ENCODE measurements around the gene SMARCD3. TPM values are rescaled to one million over a fixed set of nuclear protein-coding genes. Genes with fewer than 3 reads are reported as not detected.

Gene SMARCD3
- total and polyA plus RNA-seq, 2 of the 4 experiments (the other 2 are of a cell fraction): 37.5 to 48.5 TPM

- no peak overlapping the region for H3K14ac ChIP-seq (replicated peaks; ENCODE audit: low read depth, low read length)
- no peak for ATAC-seq (ENCODE audit: low read depth)
- H3K9ac ChIP-seq (ENCODE audit: low read depth, low read length): no peak overlapping the region
- H3K4me2 ChIP-seq (ENCODE audit: low read depth, low read length): no peak overlapping the region
- no CpG with 5 or more reads among the region's 6 CpGs for WGBS, 2 experiments (ENCODE audit: extremely low coverage in 2 of 2, insufficient read length in 1 of 2)
- no peak overlapping the region for H2AK5ac ChIP-seq (ENCODE audit: low read depth, low read length)
- no peaks in the 10 kb centered on the region for H3K79me1 ChIP-seq (ENCODE audit: low read depth in 1 of 2, low read length in 2 of 2)
- no peaks in the 10 kb centered on the region for H4K20me1 ChIP-seq (ENCODE audit: insufficient read depth, low read length)
- no peaks in the 10 kb centered on the region; the same call in 1 of the 2 replicates for H3K9me1 ChIP-seq (ENCODE audit: insufficient read depth, low read length)
- H3K4me1 ChIP-seq (ENCODE audit: control insufficient read depth, insufficient read depth, low read length): no peaks in the 10 kb centered on the region
- CTCF ChIA-PET: interaction anchor here (0.6 kb wide), 1 partner anchor 24 kb away, joined by 3 read pairs; no protein-coding TSS in a partner anchor
- dilution Hi-C loops (cut with HindIII; ENCODE audit: low sequenced_read_pairs, unreplicated experiment) (no loop called here), in situ Hi-C loops (cut with MboI; ENCODE audit: low sequenced_read_pairs) (no loop called here), intact Hi-C loops (cut with micrococcal nuclease) (no loop called here)
- no peak overlapping the region for H2BK15ac ChIP-seq (ENCODE audit: low read depth, low read length)
- no peak overlapping the region for H4K5ac ChIP-seq (ENCODE audit: low read depth, low read length)
- no peak overlapping the region for H2BK5ac ChIP-seq (ENCODE audit: low read depth, low read length, poor library complexity, severe bottlenecking)
- H3K36me3 ChIP-seq (ENCODE audit: control insufficient read depth, insufficient read depth, low read length): no peaks in the 10 kb centered on the region
- no peak overlapping the region for H3K4ac ChIP-seq (ENCODE audit: low read depth, low read length)
- H3K27ac ChIP-seq (ENCODE audit: insufficient read depth, low read length): no peak overlapping the region
- no peak overlapping the region for H4K8ac ChIP-seq (ENCODE audit: low read depth in 2 of 2, low read length in 2 of 2)
- no peak overlapping the region for H2BK20ac ChIP-seq (ENCODE audit: low read depth, low read length)
- H3K56ac ChIP-seq (ENCODE audit: extremely low read depth, insufficient read depth, low read length): no peak overlapping the region
- no peak overlapping the region for H2BK120ac ChIP-seq (ENCODE audit: low read depth, low read length)
- H3K23ac ChIP-seq (ENCODE audit: low read depth, low read length): no peak overlapping the region
- TF ChIP-seq FOS (IDR thresholded peaks at IDR 0.05; ENCODE audit: low read depth, low read length) (no peak), POLR2A (IDR thresholded peaks at IDR 0.05; ENCODE audit: low read depth, low read length) (no peak), NFE2L2 (IDR thresholded peaks at IDR 0.05; ENCODE audit: low read depth, low read length) (no peak)
- no TSS peak for BruUV-seq (replicated peaks)
- H2AK9ac ChIP-seq (replicated peaks; ENCODE audit: low read depth, low read length, poor library complexity): no peak overlapping the region
- no peak overlapping the region for H3K18ac ChIP-seq (ENCODE audit: low read depth, low read length)
- no peak overlapping the region for H3K4me3 ChIP-seq (ENCODE audit: insufficient read depth, low read depth, low read length)
- peaks cover 70% of the 10 kb centered on the region for H3K27me3 ChIP-seq (ENCODE audit: control insufficient read depth, insufficient read depth, low read length)
- DNase-seq: no peak
- no peak overlapping the region for H4K91ac ChIP-seq (ENCODE audit: insufficient read depth, low read depth, low read length)
- no peak overlapping the region for H2AFZ ChIP-seq (replicated peaks; ENCODE audit: low read length, poor library complexity)
- POLR2A ChIA-PET (ENCODE audit: unreplicated experiment): no interaction called here
- H3K9me3 ChIP-seq (ENCODE audit: control insufficient read depth, insufficient read depth, low read length): no peaks in the 10 kb centered on the region
These were observed 42.8 kb downstream of the SMARCD3 start for GRCh38 chr7:151205730-151206129.
